ENCODE results near the gene SLC25A39.
"Not testable (repeated sequence)": the region's sequence is repeated elsewhere in the genome, so short reads cannot be mapped to it uniquely, and the experiment has no call there.

The SLC25A39 gene

DNA sequence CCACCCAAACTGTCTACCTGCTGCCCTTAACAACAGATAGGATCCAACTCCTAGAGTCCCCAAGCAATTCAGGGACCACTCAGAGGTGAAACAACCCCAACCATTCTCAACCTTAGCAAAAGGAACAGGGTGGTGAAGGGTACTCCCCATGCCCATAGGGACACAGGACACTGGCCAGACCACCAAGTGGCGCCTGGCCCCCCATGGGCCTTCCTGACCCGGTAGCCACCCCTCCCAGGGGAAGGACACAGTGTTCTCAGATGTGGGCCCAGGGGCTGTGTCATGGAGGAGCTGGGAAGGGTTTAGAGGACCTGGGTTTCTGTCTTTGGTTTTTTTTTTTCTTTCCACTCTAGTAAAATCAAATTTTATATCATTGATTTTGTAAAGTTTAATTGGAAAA lies 9.7 kb upstream of the SLC25A39 start:
- DNase-seq (ENCODE audit: low spot score): no peak

- no peak for DNase-seq (ENCODE audit: low spot score)
Measured at GRCh38 chr17:44333371-44333770, 8.7 kb upstream of the SLC25A39 start.

DNA sequence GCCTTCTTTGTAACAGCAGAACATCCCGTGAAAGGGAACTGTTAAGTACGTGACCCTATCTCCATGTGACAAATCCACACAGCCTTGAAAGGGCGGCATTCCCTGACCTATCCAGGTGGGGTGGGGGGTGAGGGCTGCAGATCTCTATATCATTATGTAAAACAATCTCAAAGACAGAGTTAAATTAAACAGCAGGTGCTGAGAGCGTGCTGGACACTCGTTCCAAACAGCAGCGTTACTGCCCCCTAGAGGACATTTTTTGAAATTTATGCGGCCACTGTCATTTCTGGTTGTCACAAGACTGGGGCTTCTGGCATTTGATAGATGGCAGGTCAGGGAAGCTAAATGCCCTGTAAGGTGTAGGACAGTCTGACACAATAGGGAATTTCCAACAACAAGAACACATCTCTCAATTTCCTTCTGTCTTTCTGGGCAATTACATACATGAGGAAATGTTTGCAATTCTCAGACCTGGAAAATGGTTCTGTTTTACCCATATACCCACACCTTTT lies 6.7 kb upstream of the SLC25A39 start:
- DNase-seq (ENCODE audit: low spot score): peak; percentile 78

DNA sequence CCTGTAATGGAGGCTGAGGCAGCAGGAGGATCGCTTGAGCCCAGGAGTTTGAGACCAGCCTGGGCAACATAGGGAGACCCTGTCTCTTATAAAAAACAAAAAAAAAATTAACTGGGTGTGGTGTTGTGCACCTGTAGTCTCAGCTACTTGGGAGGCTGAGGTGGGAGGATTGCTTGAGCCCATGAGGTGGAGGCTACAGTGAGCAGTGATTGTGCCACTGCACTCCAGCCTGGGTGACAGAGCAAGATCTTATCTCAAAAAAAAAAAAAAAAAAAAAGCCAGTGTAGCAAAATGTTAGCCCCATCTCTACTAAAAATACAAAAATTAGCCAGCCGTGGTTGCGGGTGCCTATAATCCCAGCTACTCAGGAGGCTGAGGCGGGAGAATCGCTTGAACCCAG lies 5.6 kb upstream of the SLC25A39 start:
- not testable (repeated sequence) for DNase-seq (ENCODE audit: low spot score)

- DNase-seq (ENCODE audit: low spot score): not testable (repeated sequence)
Measured at GRCh38 chr17:44329516-44329915, 4.9 kb upstream of the SLC25A39 start.

DNA sequence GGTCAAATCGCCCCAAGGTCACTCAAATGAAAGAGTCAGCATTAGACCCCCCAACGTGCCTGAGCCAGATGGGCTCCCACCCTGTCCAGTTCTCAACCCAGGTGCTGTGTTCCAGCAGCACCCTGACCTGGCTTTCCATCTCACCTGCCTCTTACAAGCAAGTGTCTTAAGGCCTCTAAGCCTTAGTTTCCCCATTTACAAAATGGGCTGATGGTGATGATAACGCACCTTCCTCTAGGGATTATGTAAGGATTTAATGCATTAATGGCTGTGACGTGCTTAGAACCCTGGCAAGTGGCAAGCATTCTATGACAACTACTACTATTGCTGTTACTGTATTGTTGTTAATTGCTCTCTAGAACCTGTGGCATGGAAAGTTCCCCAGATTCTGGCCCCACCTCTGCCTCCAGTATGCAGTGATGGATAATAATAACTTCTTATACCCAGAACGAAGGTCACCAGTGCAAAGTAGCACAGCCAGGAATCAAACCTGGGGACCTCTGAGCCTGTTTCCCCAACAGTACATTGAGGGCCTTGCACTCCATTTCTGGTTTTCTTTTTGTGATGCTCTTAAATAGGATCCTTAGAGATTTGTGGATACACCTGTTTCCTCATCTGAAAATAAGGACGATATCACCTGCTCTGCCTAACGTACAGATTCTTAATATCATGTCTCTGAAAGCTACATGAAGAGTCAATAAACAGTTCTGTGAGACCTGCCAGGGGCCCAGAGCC lies 3.3 kb upstream of the SLC25A39 start:
- no peak for DNase-seq (ENCODE audit: low spot score)

DNA sequence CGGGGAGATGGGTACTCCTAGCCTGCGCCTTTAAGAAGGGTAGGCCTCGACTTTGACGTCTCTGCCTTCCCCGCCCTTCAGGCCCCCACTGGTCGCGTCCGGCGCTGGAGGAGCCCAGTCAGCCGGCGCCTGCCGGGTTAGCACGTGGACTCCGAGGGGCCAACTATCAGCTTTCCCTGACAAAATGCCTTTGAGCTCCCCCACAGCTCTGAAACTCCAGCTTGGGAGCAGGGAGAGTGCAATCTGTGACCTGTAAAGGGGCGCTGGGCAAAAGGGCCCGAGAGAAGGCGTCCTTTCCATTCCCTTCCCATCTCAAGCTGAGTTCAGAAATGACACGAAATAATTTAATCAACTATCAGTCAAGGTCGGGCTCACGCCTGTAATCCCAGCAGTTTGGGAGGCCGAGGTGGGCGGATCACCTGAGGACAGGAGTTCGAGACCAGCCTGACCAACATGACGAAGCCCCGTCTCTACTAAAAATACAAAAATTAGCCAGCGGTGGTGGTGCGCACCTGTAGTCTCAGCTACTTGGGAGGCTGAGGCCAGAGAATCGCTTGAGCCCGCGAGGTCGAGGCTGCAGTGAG lies 2.3 kb upstream of the SLC25A39 start:
- DNase-seq (ENCODE audit: low spot score): peak; percentile 98

- DNase-seq (ENCODE audit: low spot score): no peak
Measured at GRCh38 chr17:44324092-44324570, 492 bp downstream of the SLC25A39 start.

DNA sequence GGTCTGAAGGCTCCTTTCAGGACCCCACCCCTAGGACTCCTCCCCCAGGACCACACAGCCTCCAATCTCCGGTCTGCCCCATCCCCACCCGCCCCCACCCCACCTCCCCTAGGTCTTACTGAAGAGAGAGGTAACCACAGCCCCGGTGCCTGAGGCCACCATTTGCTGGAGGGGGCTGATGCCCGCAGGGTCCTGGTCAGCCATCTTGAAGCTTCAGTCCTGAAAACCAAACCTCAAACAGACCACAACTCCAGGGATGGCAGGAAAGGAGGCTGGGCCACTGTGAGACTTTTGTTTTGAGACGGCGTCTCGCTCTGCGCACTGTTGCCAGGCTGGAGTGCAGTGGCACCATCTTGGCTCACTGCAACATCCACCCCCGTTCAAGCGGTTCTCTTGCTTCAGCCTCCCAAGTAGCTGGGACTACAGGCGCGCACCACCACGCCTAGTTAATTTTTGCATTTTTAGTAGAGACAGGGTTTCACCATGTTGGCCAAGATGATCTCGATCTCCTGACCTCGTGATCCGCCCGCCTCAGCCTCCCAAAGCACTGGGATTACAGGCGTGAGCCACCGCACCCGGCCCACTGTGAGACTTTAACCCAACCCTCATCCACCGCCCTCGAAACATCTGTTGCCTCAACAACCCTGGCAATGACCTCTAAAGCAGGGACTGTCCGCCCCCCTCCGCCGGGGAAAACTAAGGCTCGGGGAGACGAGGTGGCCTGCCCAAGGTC lies 1.1 kb downstream of the SLC25A39 start:
- DNase-seq (ENCODE audit: low spot score): no peak

- no peak for DNase-seq (ENCODE audit: low spot score)
Measured at GRCh38 chr17:44322236-44322895, 2.3 kb downstream of the SLC25A39 start.

DNA sequence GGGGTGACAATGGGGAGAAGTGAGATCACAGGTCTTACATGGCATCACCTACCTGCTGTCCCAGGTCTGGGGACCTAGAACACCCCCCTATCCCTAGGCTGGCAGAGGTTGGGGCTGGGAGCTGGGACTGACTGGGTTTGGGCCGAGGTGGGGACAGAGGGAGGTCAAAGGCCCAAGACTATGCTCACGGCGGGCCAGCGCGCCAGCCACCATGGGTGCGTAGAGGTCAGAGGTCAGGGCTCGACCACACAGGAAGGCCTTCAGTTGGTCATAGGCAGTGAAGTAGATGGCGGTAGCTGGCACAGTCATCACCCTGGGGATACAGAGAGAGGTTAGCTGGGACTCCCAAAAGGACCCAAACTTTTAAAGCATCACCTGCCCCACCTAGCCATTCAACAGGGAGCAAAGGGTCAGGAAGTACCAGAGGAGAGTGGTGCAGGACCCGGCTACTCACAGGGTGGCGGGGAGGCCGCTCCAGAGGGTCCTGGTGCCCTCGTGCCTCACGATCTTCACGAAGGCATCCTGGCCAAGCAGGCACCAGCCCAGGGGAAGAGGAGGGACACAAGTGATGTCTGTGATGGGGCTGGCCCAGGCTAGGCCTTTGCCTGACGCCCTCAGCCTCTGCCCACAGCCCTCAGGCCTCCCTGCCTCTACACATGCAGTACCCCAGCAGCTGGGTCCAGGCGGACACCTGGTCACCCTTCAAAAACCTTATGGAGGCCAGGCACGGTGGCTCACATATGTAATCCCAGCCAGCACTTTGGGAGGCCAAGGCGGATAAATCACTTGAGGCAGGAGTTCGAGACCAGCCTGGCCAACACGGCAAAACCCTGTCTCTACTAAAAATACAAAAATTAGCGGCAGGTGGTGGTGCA lies 3.1 kb downstream of the SLC25A39 start:
- DNase-seq (ENCODE audit: low spot score): no peak

DNA sequence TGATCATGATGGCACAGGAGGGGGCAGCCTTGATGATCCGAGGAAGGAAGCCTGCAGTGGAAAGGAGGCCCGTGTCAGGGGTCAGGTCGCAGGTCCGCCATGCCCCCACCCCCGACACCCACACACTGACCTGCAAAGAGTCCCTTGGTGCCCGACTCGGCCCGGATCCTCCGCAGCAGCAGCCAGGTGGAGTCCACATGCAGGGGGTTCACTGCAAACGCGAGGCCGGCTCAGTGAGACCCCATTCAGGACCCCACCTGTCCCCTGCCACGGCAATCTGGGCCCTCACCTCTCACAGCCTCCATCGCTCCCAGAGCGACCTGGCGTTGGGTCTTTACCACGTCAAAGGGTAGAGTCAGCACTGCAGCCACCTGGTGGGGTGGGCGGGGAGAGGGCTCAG lies 4.6 kb downstream of the SLC25A39 start:
- no peak for DNase-seq (ENCODE audit: low spot score)

DNA sequence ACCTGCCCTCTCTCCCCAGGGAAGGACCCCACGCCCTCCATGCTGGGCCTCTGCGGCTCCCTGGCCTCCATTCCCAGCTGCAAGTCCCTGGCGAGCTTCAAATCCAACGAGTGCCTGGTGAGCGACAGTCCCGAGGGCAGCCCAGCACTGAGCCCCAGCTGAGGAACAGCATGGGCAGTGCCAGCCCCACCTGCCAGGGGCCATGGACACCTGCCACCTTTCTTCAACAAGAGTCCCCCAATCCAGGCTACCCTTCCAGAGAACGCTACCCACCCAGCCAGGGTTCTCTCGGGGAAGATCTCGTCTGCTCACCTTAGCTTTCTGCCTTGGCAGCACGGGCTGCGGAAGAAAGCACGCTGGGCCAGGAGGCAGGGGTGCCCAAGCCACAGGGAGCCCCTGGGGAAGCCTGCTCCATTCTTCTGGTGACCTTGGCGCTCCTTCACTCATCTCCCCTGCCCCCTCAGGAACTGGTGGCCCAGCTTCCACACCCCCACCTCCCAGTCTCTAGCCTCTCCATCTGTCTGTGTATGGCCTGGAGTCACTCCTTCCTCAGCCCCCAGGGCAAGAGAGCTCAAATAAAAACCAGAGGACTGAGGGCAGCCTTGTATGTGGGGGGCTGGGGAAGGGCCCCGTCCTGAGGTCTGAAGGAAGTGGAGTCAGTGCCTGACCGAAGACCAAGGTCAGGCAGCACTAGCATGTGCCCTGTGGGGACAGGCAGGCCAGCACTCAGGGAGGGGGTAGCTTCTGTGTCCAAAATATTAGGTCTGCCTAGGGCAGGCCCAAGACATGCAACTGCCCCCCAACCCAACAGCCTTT lies 6.3 kb downstream of the SLC25A39 start:
- no peak for DNase-seq (ENCODE audit: low spot score)

- DNase-seq (ENCODE audit: low spot score): no peak
Measured at GRCh38 chr17:44317545-44317944, 7.1 kb downstream of the SLC25A39 start.

- DNase-seq (ENCODE audit: low spot score): no peak
Measured at GRCh38 chr17:44315760-44316731, 8.6 kb downstream of the SLC25A39 start.

- DNase-seq (ENCODE audit: low spot score): no peak
Measured at GRCh38 chr17:44314869-44315661, 9.6 kb downstream of the SLC25A39 start.

- no peak for DNase-seq (ENCODE audit: low spot score)
Measured at GRCh38 chr17:44314524-44314868, 10.1 kb downstream of the SLC25A39 start.

GRCh38 chr17:44314031-44314430 lies 10.6 kb downstream of the SLC25A39 start:
- DNase-seq (ENCODE audit: low spot score): no peak

Measured in RKO (cell line).